ENCODE measurements around the gene MYRIP. TPM values are rescaled to one million over a fixed set of nuclear protein-coding genes. Genes with fewer than 3 reads are reported as not detected.
"Not testable (repeated sequence)": the region's sequence is repeated elsewhere in the genome, so short reads cannot be mapped to it uniquely, and the experiment has no call there.

The MYRIP gene
- total RNA-seq, 1 experiment from 2014 or later = 1.6 TPM

GRCh38 chr3:40267937-40268724 lies 458.7 kb downstream of the MYRIP start (continued):
- TF ChIP-seq E2F5 (CRISPR knock-in tag; IDR thresholded peaks at IDR 0.05) (no peak), CDX4 (CRISPR knock-in tag; IDR thresholded peaks at IDR 0.05; ENCODE audit: borderline replicate concordance) (no peak)

GRCh38 chr3:40268802-40269524 lies 459.6 kb downstream of the MYRIP start:
- no peak for ATAC-seq
- POLR2A ChIA-PET = interaction anchor here (0.6 kb wide), 1 partner anchor 260 kb away, joined by 4 read pairs; no protein-coding TSS in a partner anchor
- Mint-ChIP-seq H3K36me3 (no peaks in the 10 kb centered on the region), H3K4me3 (no peak overlapping the region), H3K27me3 (ENCODE audit: low read depth) (no peaks in the 10 kb centered on the region; the same call in 1 of the 2 replicates), H3K27ac (no peak overlapping the region), H3K4me1 (no peaks in the 10 kb centered on the region), H3K9me3 (0 out of 2 replicates have a peak, but pooled peaks cover 11% of the 10 kb centered on the region)
- CTCF ChIA-PET = no interaction called here
- no peak for DNase-seq (ENCODE audit: low spot score)
- TF ChIP-seq RELA (CRISPR knock-in tag; IDR thresholded peaks at IDR 0.05; ENCODE audit: borderline replicate concordance) = no peak

GRCh38 chr3:40278791-40279190 lies 469.4 kb downstream of the MYRIP start:
- no peaks in the 10 kb centered on the region for H3K27me3 Mint-ChIP-seq (ENCODE audit: low read depth)
- ATAC-seq = no peak

GRCh38 chr3:40281995-40282394 lies 472.6 kb downstream of the MYRIP start:
- no peak for DNase-seq (ENCODE audit: low spot score)
- TF ChIP-seq STAT6 (CRISPR knock-in tag; conservative IDR thresholded peaks at IDR 0.05; ENCODE audit: low read depth) = no peak
- H3K4me1 Mint-ChIP-seq = no peaks in the 10 kb centered on the region
- CTCF ChIA-PET = interaction anchor here (1.0 kb wide), 1 partner anchor 103 kb away, joined by 5 read pairs; no protein-coding TSS in a partner anchor
- no peak overlapping the region for H3K4me3 Mint-ChIP-seq
- H3K36me3 Mint-ChIP-seq = peaks cover 4% of the 10 kb centered on the region; the same call in 1 of the 2 replicates
- no peaks in the 10 kb centered on the region for H3K27me3 Mint-ChIP-seq (ENCODE audit: low read depth)
- peaks cover 17% of the 10 kb centered on the region for H3K9me3 Mint-ChIP-seq
- POLR2A ChIA-PET = no interaction called here
- ATAC-seq = no peak
- H3K27ac Mint-ChIP-seq = no peak overlapping the region

More at GRCh38 chr3:40278791-40279190, 469.4 kb downstream of the MYRIP start:
- Mint-ChIP-seq H3K27ac (no peak overlapping the region), H3K4me3 (no peak overlapping the region), H3K9me3 (peaks cover 13% of the 10 kb centered on the region), H3K4me1 (no peaks in the 10 kb centered on the region), H3K36me3 (no peaks in the 10 kb centered on the region)
- CTCF ChIA-PET = no interaction called here
- TF ChIP-seq ERG (CRISPR knock-in tag; IDR thresholded peaks at IDR 0.05) (no peak), IRF2 (CRISPR knock-in tag; IDR thresholded peaks at IDR 0.05; ENCODE audit: borderline replicate concordance, low read depth) (no peak)
- POLR2A ChIA-PET = interaction anchor here (0.6 kb wide), 1 partner anchor 333 kb away, joined by 3 read pairs; no protein-coding TSS in a partner anchor
- DNase-seq (ENCODE audit: low spot score) = no peak

- CTCF ChIA-PET; H3K36me3 Mint-ChIP-seq; H3K27ac Mint-ChIP-seq; H3K4me3 Mint-ChIP-seq; DNase-seq (ENCODE audit: low spot score); POLR2A ChIA-PET; H3K27me3 Mint-ChIP-seq (ENCODE audit: low read depth); ATAC-seq; H3K4me1 Mint-ChIP-seq: not testable (repeated sequence)
- H3K9me3 Mint-ChIP-seq = peaks cover 14% of the 10 kb centered on the region
Measured at GRCh38 chr3:40283057-40283456, 473.6 kb downstream of the MYRIP start.
